ENCODE measurements around the gene ASPN.

GRCh38 chr9:92455217-92455616 is 27.1 kb downstream of the ASPN start:
- TF ChIP-seq CTCF (conservative IDR thresholded peaks at IDR 0.05 in 1 of 2, IDR thresholded peaks at IDR 0.05 in 1 of 2; ENCODE audit: extremely low read depth in 1 of 2, insufficient read depth in 1 of 2, low read depth in 1 of 2, low read length in 2 of 2): peak; percentile 25 to 40
- no peak for TF ChIP-seq EZH2 (IDR thresholded peaks at IDR 0.05; ENCODE audit: borderline replicate concordance, low read length)
